ENCODE results near the gene NR3C2. TPM values are rescaled to one million over a fixed set of nuclear protein-coding genes. Genes with fewer than 3 reads are reported as not detected.

NR3C2 gene
- total RNA-seq, 2 experiments from 2014 or later = 6.1 to 6.4 TPM

- POLR2A ChIA-PET = no interaction called here
- DNase-seq = peak; percentile 27
- intact Hi-C loops (cut with micrococcal nuclease) = no loop called here
- Mint-ChIP-seq H3K9me3 (no peaks in the 10 kb centered on the region), H3K27me3 (no peaks in the 10 kb centered on the region), H3K4me1 (ENCODE audit: low read depth) (peaks cover 53% of the 10 kb centered on the region), H3K4me3 (peak overlapping the region; percentile 70), H3K27ac (peak overlapping the region; percentile 91), H3K36me3 (ENCODE audit: low read depth) (peaks cover 6% of the 10 kb centered on the region)
- ATAC-seq = peak; percentile 22
- CTCF ChIA-PET = interaction anchor here (1.0 kb wide), 1 partner anchor 194 kb away, joined by 3 read pairs; no protein-coding TSS in a partner anchor
- no peak for TF ChIP-seq CTCF (IDR thresholded peaks at IDR 0.05)
These were observed 381.1 kb downstream of the NR3C2 start for GRCh38 chr4:148061141-148061481.

GRCh38 chr4:148060264-148061140 is 381.7 kb downstream of the NR3C2 start:
- POLR2A ChIA-PET = interaction anchor here (1.2 kb wide), 1 partner anchor 58 kb away, joined by 4 read pairs; no protein-coding TSS in a partner anchor
- intact Hi-C loops (cut with micrococcal nuclease) = no loop called here
- peaks cover 6% of the 10 kb centered on the region for H3K36me3 Mint-ChIP-seq (ENCODE audit: low read depth)
- H3K27me3 Mint-ChIP-seq = no peaks in the 10 kb centered on the region
- H3K4me3 Mint-ChIP-seq = peak overlapping the region; percentile 70
- peak overlapping the region; percentile 91 for H3K27ac Mint-ChIP-seq
- DNase-seq (peak; percentile 51), ATAC-seq (peak; percentile 40)
- H3K9me3 Mint-ChIP-seq = no peaks in the 10 kb centered on the region
- no peak for TF ChIP-seq CTCF (IDR thresholded peaks at IDR 0.05)
- peaks cover 59% of the 10 kb centered on the region for H3K4me1 Mint-ChIP-seq (ENCODE audit: low read depth)
- CTCF ChIA-PET = interaction anchor here (1.6 kb wide), 1 partner anchor 16 kb away, joined by 3 read pairs; no protein-coding TSS in a partner anchor

- intact Hi-C loops (cut with micrococcal nuclease) = loop anchor here (5.0 kb wide), 1 partner anchor 383 kb away; the partner anchor contains the start of gene NR3C2
- DNase-seq = peak; percentile 48
- ATAC-seq = no peak
- TF ChIP-seq CTCF (IDR thresholded peaks at IDR 0.05) = no peak
- POLR2A ChIA-PET = interaction anchor here (1.2 kb wide), 2 partner anchors 59 to 383 kb away, joined by 3 to 4 read pairs; partner anchors contain the start of gene NR3C2
- Mint-ChIP-seq H3K9me3 (no peaks in the 10 kb centered on the region), H3K4me3 (peak overlapping the region; percentile 37), H3K4me1 (ENCODE audit: low read depth) (peaks cover 66% of the 10 kb centered on the region), H3K27me3 (no peaks in the 10 kb centered on the region), H3K36me3 (ENCODE audit: low read depth) (peaks cover 5% of the 10 kb centered on the region), H3K27ac (peak overlapping the region; percentile 75)
- CTCF ChIA-PET = interaction anchor here (0.6 to 1.6 kb wide), 3 partner anchors 15 to 193 kb away, joined by 3 read pairs; no protein-coding TSS in a partner anchor
These were observed 382.5 kb downstream of the NR3C2 start for GRCh38 chr4:148059617-148060180.

- DNase-seq (no peak), ATAC-seq (no peak)
- CTCF ChIA-PET = interaction anchor here (1.9 kb wide), 1 partner anchor 13 kb away, joined by 12 read pairs; no protein-coding TSS in a partner anchor
- intact Hi-C loops (cut with micrococcal nuclease) = loop anchor here (5.0 kb wide), 1 partner anchor 384 kb away; the partner anchor contains the start of gene NR3C2
- peak overlapping the region; percentile 23 for H3K27ac Mint-ChIP-seq
- H3K27me3 Mint-ChIP-seq = no peaks in the 10 kb centered on the region
- POLR2A ChIA-PET = interaction anchor here (1.2 kb wide), 1 partner anchor 385 kb away, joined by 3 read pairs; the partner anchor contains the start of gene NR3C2
- no peak for TF ChIP-seq CTCF (IDR thresholded peaks at IDR 0.05)
- no peak overlapping the region for H3K4me3 Mint-ChIP-seq
- H3K36me3 Mint-ChIP-seq (ENCODE audit: low read depth) = peaks cover 3% of the 10 kb centered on the region
- no peaks in the 10 kb centered on the region for H3K9me3 Mint-ChIP-seq
- peaks cover 81% of the 10 kb centered on the region for H3K4me1 Mint-ChIP-seq (ENCODE audit: low read depth)
These were observed 384.0 kb downstream of the NR3C2 start for GRCh38 chr4:148057984-148058859.
